ENCODE data around the gene MANEA. TPM values are rescaled to one million over a fixed set of nuclear protein-coding genes. Genes with fewer than 3 reads are reported as not detected.
"Not testable (repeated sequence)": the region's sequence is repeated elsewhere in the genome, so short reads cannot be mapped to it uniquely, and the experiment has no call there.

MANEA gene
- total RNA-seq, 1 experiment from 2014 or later: 20.1 TPM

DNA sequence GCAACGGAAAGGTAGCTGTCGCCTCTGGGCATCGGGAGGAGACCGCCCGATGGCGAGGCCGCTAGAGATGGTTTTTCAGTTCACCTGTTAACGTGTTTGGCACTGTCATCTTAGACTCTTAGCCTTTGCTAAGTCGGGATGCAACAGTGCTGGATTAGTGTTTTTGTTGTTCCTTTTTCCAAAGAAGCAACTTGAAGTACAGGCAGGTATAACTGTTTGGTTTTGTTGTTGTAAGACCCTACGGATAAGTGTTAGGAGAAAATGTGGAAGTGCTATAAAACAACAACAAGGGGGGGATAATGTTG is 723 bp downstream of the MANEA start:
- Histone ChIP-seq H3K4me1 (ENCODE audit: control insufficient read depth, insufficient read depth, low read length) (peaks cover 16% of the 10 kb centered on the region), H3K27ac (ENCODE audit: low read length) (peak overlapping the region; percentile 99), H3K27me3 (ENCODE audit: control insufficient read depth, insufficient read depth, low read length) (no peaks in the 10 kb centered on the region), H3K4me3 (ENCODE audit: low read depth in 2 of 2, low read length in 2 of 2) (peak overlapping the region; percentile 95 to 96), H3K36me3 (ENCODE audit: control insufficient read depth, insufficient read depth, low read length) (no peaks in the 10 kb centered on the region; the same call in 1 of the 2 replicates), H3K9me3 (ENCODE audit: control insufficient read depth, insufficient read depth, low read depth, low read length) (no peaks in the 10 kb centered on the region)
- BruUV-seq (replicated peaks): TSS peak; percentile 87
- intact Hi-C loops (cut with micrococcal nuclease; ENCODE audit: unreplicated experiment) (no loop called here), in situ Hi-C loops (cut with HindIII; ENCODE audit: low pct_unique_long_range_greater_than_20kb, low sequenced_read_pairs) (no loop called here)
- ATAC-seq (peak; percentile 25), DNase-seq (ENCODE audit: low read depth, low spot score) (no peak)
- ChIA-PET POLR2A (no interaction called here), CTCF (no interaction called here)
- TF ChIP-seq SIN3A (IDR thresholded peaks at IDR 0.05; ENCODE audit: borderline replicate concordance, insufficient read depth, low read depth, low read length) (no peak), TCF7L2 (IDR thresholded peaks at IDR 0.05; ENCODE audit: low read depth, low read length) (no peak), POLR2AphosphoS5 (IDR thresholded peaks at IDR 0.05; ENCODE audit: low read depth, low read length) (no peak), REST (IDR thresholded peaks at IDR 0.05; ENCODE audit: insufficient read depth in 1 of 2, low read depth in 2 of 2, low read length in 1 of 2) (no peak)
- TF ChIP-seq, protein P1, sequence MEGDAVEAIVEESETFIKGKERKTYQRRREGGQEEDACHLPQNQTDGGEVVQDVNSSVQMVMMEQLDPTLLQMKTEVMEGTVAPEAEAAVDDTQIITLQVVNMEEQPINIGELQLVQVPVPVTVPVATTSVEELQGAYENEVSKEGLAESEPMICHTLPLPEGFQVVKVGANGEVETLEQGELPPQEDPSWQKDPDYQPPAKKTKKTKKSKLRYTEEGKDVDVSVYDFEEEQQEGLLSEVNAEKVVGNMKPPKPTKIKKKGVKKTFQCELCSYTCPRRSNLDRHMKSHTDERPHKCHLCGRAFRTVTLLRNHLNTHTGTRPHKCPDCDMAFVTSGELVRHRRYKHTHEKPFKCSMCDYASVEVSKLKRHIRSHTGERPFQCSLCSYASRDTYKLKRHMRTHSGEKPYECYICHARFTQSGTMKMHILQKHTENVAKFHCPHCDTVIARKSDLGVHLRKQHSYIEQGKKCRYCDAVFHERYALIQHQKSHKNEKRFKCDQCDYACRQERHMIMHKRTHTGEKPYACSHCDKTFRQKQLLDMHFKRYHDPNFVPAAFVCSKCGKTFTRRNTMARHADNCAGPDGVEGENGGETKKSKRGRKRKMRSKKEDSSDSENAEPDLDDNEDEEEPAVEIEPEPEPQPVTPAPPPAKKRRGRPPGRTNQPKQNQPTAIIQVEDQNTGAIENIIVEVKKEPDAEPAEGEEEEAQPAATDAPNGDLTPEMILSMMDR (IDR thresholded peaks at IDR 0.05): no peak

GRCh38 chr6:95581073-95581472 is 3.7 kb downstream of the MANEA start:
- in situ Hi-C loops (cut with HindIII; ENCODE audit: low pct_unique_long_range_greater_than_20kb, low sequenced_read_pairs): no loop called here
- ChIA-PET POLR2A (no interaction called here), CTCF (no interaction called here)
- ATAC-seq (no peak), DNase-seq (ENCODE audit: low read depth, low spot score) (no peak)
- no peaks in the 10 kb centered on the region; the same call in 1 of the 2 replicates for H3K36me3 ChIP-seq (ENCODE audit: control insufficient read depth, insufficient read depth, low read length)
- H3K27ac ChIP-seq (ENCODE audit: low read length): no peak overlapping the region
- no peak overlapping the region for H3K4me3 ChIP-seq (ENCODE audit: low read depth in 2 of 2, low read length in 2 of 2)
- peaks cover 7% of the 10 kb centered on the region for H3K4me1 ChIP-seq (ENCODE audit: control insufficient read depth, insufficient read depth, low read length)
- TF ChIP-seq TCF7L2 (IDR thresholded peaks at IDR 0.05; ENCODE audit: low read depth, low read length) (no peak), REST (IDR thresholded peaks at IDR 0.05; ENCODE audit: insufficient read depth in 1 of 2, low read depth in 2 of 2, low read length in 1 of 2) (no peak), SIN3A (IDR thresholded peaks at IDR 0.05; ENCODE audit: borderline replicate concordance, insufficient read depth, low read depth, low read length) (no peak), POLR2AphosphoS5 (IDR thresholded peaks at IDR 0.05; ENCODE audit: low read depth, low read length) (no peak)
- TF ChIP-seq, protein P1 (IDR thresholded peaks at IDR 0.05): no peak
- no peaks in the 10 kb centered on the region; the same call in 1 of the 2 replicates for H3K9me3 ChIP-seq (ENCODE audit: control insufficient read depth, insufficient read depth, low read depth, low read length)
- no peaks in the 10 kb centered on the region for H3K27me3 ChIP-seq (ENCODE audit: control insufficient read depth, insufficient read depth, low read length)
- intact Hi-C loops (cut with micrococcal nuclease; ENCODE audit: unreplicated experiment): no loop called here
- BruUV-seq (replicated peaks): no TSS peak

- ATAC-seq, POLR2A ChIA-PET: not testable (repeated sequence)
Measured at GRCh38 chr6:95584226-95584625, 6.9 kb downstream of the MANEA start.

More at GRCh38 chr6:95584226-95584625, 6.9 kb downstream of the MANEA start:
- H3K27me3 ChIP-seq (ENCODE audit: control insufficient read depth, insufficient read depth, low read length); intact Hi-C loops (cut with micrococcal nuclease; ENCODE audit: unreplicated experiment); BruUV-seq (replicated peaks); H3K4me1 ChIP-seq (ENCODE audit: control insufficient read depth, insufficient read depth, low read length); H3K9me3 ChIP-seq (ENCODE audit: control insufficient read depth, insufficient read depth, low read depth, low read length); H3K4me3 ChIP-seq (ENCODE audit: low read depth in 2 of 2, low read length in 2 of 2); DNase-seq (ENCODE audit: low read depth, low spot score); H3K27ac ChIP-seq (ENCODE audit: low read length); CTCF ChIA-PET; in situ Hi-C loops (cut with HindIII; ENCODE audit: low pct_unique_long_range_greater_than_20kb, low sequenced_read_pairs); H3K36me3 ChIP-seq (ENCODE audit: control insufficient read depth, insufficient read depth, low read length): not testable (repeated sequence)

All from Panc1 (cell line).